ENCODE data around the gene CNTN4. TPM values are rescaled to one million over a fixed set of nuclear protein-coding genes. Genes with fewer than 3 reads are reported as not detected.

The CNTN4 gene
- total RNA-seq, 1 donor from 2014 or later, result 16.1 TPM

GRCh38 chr3:2603692-2604289, 505.1 kb downstream of the CNTN4 start:
- H3K27me3 Mint-ChIP-seq, result no peaks in the 10 kb centered on the region
- no peak overlapping the region for H3K27ac Mint-ChIP-seq
- no peaks in the 10 kb centered on the region for H3K4me1 Mint-ChIP-seq (ENCODE audit: low read depth)
- H3K36me3 Mint-ChIP-seq (ENCODE audit: insufficient read depth), result no peaks in the 10 kb centered on the region
- peaks cover 4% of the 10 kb centered on the region for H3K9me3 Mint-ChIP-seq (ENCODE audit: low read depth)
- DNase-seq (ENCODE audit: low spot score, unreplicated experiment), result no peak
- no peak for TF ChIP-seq CTCF (IDR thresholded peaks at IDR 0.05; ENCODE audit: unreplicated experiment)
- no peak overlapping the region for H3K4me3 Mint-ChIP-seq (ENCODE audit: low read depth)

- TF ChIP-seq CTCF (IDR thresholded peaks at IDR 0.05; ENCODE audit: unreplicated experiment), result no peak
- Mint-ChIP-seq H3K9me3 (ENCODE audit: low read depth) (peaks cover 9% of the 10 kb centered on the region), H3K27ac (no peak overlapping the region), H3K4me1 (ENCODE audit: low read depth) (peaks cover 1% of the 10 kb centered on the region), H3K36me3 (ENCODE audit: insufficient read depth) (peaks cover 4% of the 10 kb centered on the region), H3K27me3 (no peaks in the 10 kb centered on the region), H3K4me3 (ENCODE audit: low read depth) (no peak overlapping the region)
- DNase-seq (ENCODE audit: low spot score, unreplicated experiment), result no peak
Measured at GRCh38 chr3:2614578-2614977, 515.9 kb downstream of the CNTN4 start.

- H3K4me3 Mint-ChIP-seq (ENCODE audit: low read depth), result no peak overlapping the region
- no peak for DNase-seq (ENCODE audit: low spot score, unreplicated experiment)
- H3K4me1 Mint-ChIP-seq (ENCODE audit: low read depth), result peaks cover 1% of the 10 kb centered on the region
- H3K27me3 Mint-ChIP-seq, result no peaks in the 10 kb centered on the region
- H3K36me3 Mint-ChIP-seq (ENCODE audit: insufficient read depth), result peaks cover 4% of the 10 kb centered on the region
- peaks cover 9% of the 10 kb centered on the region for H3K9me3 Mint-ChIP-seq (ENCODE audit: low read depth)
- no peak overlapping the region for H3K27ac Mint-ChIP-seq
- TF ChIP-seq CTCF (IDR thresholded peaks at IDR 0.05; ENCODE audit: unreplicated experiment), result no peak
Measured at GRCh38 chr3:2615080-2615479, 516.4 kb downstream of the CNTN4 start.

GRCh38 chr3:2623436-2623835, 524.8 kb downstream of the CNTN4 start:
- no peaks in the 10 kb centered on the region for H3K27me3 Mint-ChIP-seq
- H3K4me1 Mint-ChIP-seq (ENCODE audit: low read depth), result peaks cover 17% of the 10 kb centered on the region
- peak overlapping the region; percentile 73 for H3K27ac Mint-ChIP-seq
- no peak overlapping the region for H3K4me3 Mint-ChIP-seq (ENCODE audit: low read depth)
- H3K9me3 Mint-ChIP-seq (ENCODE audit: low read depth), result no peaks in the 10 kb centered on the region
- H3K36me3 Mint-ChIP-seq (ENCODE audit: insufficient read depth), result no peaks in the 10 kb centered on the region
- no peak for DNase-seq (ENCODE audit: low spot score, unreplicated experiment)
- no peak for TF ChIP-seq CTCF (IDR thresholded peaks at IDR 0.05; ENCODE audit: unreplicated experiment)

DNA sequence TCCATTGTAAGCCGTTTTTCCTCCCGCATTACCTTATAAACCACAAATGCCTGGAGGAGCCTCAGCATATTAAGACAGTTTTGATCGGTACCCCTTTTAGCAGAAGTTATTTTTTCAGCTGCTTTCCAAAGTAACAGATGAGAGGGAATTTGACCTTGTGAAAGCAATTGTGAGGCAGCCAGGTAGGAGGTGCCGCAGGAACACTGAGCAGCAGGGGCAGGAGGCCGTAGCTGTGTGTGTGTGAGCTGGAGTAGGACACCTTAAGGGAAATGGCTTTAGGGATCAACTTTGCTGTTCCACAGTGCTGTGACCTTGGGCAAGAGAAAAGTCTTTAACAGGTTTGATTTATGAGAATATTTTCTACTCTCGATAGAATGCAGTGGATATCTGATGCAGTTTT, 529.5 kb downstream of the CNTN4 start:
- Mint-ChIP-seq H3K4me3 (ENCODE audit: low read depth) (no peak overlapping the region), H3K36me3 (ENCODE audit: insufficient read depth) (no peaks in the 10 kb centered on the region), H3K9me3 (ENCODE audit: low read depth) (no peaks in the 10 kb centered on the region), H3K27me3 (no peaks in the 10 kb centered on the region), H3K27ac (no peak overlapping the region), H3K4me1 (ENCODE audit: low read depth) (peaks cover 7% of the 10 kb centered on the region)
- TF ChIP-seq CTCF (IDR thresholded peaks at IDR 0.05; ENCODE audit: unreplicated experiment), result no peak
- DNase-seq (ENCODE audit: low spot score, unreplicated experiment), result no peak

Data from progenitor cell of endocrine pancreas (in vitro differentiated cells).